HG02571 (cell line): ENCODE results near the gene IFNLR1.

ENCODE experiments used
- ATAC-seq: cut with Tn5 transposase; IDR thresholded peaks from one replicate; pipeline ENCODE4 v1.9.1; 2021; ENCODE audit warnings: mild to moderate bottlenecking, moderate library complexity; ENCODE audit not compliant: unreplicated experiment

IFNLR1 gene

DNA sequence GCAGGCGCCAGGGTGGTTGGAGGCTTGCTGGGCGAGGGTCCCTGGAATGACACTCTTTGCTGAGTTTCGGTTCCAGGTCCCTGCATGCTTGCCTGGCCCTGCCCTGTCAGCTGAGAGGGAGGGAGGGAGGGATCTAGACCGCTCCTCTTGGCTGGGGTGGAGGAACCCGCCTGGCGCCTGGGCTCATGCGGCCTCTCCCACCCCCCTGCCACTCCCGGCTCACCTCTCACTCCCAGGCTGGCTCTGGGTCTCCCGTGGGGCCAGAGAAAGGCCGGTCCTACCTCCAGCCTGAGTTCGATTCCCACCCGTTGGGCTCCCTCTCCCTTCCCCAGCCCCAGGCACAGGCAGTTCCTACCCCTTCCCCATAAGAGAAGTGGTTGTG, 19.0 kb upstream of the IFNLR1 start:
- no peak for ATAC-seq

GRCh38 chr1:24205345-24206082, 18.4 kb upstream of the IFNLR1 start:
- ATAC-seq = no peak

DNA sequence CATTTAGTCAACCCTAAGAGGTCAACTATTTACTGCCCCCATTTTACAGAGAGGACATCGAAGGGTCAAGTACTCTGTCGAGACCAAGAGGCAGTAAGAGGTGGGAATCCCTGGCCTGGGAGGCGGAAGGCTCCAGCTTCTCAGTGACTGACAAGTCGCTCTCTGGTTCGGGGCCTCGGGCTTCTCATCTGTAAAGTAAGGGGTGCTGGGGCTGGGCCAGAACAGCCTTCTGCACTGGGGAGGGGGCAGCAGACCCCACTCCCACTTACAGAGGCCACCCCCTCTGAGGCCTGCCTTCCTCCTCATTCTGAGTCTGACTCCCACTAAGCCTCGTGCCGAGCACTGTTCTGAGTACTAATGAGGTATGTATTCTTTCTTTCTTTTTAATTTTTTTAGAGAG, 17.0 kb upstream of the IFNLR1 start:
- no peak for ATAC-seq

DNA sequence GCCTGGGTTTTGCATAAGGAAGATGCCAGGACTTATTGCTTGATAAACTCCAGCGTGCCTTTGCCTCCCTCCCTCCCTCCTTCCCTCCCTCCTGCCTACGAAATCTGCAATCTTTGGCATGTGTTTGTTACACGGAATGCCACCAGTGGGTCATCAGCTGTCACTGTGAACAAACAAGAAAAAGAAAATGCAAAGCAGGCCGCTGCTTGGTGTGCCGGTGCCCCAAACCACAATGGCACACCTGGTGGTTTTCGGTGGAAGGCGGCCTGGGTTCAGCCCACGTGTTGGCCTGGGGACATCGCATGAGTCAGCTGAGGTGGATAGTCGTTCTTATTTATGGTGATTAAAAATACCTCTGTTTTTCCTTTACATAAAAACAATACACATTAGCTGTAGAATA, 16.3 kb upstream of the IFNLR1 start:
- peak; percentile 47 for ATAC-seq

DNA sequence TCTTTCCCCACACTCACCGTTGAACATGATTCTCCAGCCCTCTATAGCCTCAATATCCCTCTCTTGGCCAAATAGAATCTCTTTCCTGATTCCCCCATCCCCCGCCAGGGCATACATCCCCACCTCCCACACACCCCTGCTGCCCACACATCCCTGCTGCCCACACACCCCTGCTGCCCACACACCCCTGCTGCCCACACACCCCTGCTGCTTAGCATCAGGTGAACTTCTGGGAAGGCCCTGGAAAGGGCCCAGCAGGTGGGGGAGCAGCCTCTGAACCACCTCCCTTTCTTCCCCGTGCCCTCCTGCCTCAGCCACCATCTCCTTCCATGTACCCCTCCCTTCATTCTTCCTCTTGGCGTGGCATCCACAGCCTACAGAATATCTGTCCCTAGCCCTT, 15.9 kb upstream of the IFNLR1 start:
- no peak for ATAC-seq

DNA sequence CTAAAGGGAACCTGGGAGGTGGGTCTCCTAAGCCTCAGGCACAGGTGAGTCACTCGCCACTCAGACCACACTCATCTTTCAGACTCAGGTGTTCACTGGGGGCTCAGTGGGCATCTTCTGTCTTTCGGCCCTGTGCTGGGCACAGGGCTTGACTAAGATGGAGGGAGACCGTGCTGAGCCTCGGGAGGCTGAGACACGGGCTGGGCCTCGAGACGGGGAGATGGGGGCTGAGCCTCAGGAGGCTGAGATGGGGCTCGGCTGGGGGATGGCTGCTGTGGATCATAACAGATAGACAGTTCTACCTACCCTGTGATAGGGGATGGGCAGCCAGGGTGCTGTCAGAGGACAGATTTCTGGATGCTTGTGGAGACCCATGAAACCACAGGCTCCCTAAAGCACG, 15.5 kb upstream of the IFNLR1 start:
- ATAC-seq = no peak

DNA sequence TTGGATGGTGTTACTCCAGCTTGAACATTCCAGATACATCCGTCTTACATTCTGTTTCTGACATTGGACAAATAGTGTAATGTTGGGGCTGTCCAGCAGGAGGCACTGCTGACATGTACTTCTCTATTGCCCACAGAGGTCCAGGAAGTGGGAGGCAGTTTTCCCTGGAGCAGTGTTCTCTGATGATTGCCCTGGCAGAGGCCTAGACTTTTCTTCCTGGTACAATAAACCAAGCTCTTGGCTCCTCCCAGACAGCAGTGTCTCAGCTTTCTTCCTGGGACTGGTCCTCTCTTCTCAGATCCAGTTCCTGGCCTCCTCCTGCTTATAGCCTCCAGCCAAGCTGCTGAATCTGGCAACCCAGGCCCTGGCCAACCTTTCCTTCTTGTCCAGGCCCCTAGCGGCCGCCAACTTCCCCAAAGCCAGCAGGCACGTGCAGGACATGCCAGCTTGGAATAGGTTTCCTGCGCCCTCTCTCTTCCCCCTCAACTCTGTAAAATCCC, 14.9 kb upstream of the IFNLR1 start:
- no peak for ATAC-seq

DNA sequence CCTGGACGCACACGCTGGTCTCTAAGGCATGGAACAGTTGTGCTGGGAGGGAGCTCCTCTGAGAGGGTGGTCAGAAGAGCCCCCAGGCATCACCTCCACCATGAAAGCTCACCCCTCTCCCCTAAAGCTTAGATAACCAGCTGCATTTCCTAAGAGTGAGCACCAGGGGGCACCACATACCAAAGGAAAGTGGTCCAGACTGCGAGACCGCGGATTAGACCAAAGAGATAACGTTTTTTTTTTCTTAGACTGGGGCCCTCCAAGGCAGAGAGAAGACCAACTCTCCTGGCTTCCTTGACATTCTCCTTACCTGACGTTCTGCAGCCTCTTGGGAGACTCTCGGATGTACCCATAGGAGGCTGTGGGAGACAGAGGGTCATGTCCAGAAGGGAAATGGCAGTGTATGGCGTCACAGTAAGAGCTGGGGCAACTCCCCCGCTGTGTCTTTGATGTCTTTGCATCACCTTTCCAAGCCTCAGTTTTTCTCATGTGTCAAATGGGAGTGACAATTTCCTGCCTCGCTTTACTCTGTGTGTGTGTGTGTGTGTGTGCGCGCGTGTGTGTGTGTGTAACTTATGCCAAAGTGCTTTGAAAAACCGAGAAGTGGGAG, 12.3 kb upstream of the IFNLR1 start:
- ATAC-seq = peak; percentile 45

- ATAC-seq = no peak
Measured at GRCh38 chr1:24198766-24199165, 11.7 kb upstream of the IFNLR1 start.

DNA sequence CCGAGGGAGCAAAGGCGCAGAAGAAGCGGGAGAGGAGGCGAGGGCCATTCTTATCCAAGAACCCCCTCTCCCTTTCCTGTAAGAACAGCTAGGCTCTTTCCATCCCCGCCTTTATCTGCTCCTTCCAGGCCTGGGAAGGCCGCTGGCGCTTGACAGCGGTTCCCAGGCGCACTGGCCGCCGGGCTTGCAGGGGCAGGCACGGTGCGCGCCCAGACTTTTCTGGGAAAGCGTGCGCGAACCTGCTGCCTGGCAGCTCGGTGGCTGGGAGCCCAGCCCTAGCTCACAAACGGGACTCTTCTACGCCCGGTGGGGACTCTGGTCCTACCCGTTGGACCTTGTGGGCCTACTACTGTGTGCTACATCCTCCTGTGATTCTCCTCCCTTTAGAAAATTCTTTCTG, 8.8 kb upstream of the IFNLR1 start:
- no peak for ATAC-seq

DNA sequence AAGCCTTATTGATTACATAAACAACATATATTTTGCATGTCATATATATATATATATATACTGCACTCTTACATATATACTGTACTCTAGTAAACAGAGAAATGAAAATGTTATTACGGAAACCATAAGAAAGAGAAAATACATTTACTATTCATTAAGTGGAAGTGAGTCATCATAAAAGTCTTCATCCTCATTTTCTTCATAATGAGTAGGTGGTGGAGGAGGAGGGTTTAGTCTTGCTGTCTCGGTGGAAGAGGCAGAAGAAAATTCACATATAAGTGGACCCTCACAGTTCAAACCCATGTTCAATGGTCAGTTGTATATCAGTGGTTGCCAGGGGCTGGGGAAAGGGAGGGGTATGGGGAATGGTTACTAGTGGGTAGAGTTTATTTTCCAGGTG, 8.0 kb upstream of the IFNLR1 start:
- ATAC-seq = no peak

GRCh38 chr1:24193046-24193445, 6.0 kb upstream of the IFNLR1 start:
- ATAC-seq = no peak

DNA sequence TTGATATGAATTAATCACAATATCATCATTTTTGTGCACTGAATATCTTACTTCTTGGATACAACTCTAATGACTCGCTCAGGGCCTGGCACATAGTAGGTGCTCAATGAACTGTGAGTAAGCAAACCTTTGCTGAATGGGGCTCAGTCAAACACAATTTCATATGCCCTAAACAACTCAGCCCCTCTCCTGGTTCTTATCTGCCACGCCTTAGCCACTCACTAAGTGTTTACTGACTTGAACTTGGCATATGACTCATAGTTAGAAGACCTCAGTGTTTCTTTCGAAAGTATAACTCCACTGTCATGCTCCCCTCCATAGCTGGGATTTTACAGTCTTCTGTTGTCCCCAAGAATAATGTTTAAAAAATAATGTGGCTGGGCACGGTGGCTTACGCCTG, 4.8 kb upstream of the IFNLR1 start:
- ATAC-seq = no peak

DNA sequence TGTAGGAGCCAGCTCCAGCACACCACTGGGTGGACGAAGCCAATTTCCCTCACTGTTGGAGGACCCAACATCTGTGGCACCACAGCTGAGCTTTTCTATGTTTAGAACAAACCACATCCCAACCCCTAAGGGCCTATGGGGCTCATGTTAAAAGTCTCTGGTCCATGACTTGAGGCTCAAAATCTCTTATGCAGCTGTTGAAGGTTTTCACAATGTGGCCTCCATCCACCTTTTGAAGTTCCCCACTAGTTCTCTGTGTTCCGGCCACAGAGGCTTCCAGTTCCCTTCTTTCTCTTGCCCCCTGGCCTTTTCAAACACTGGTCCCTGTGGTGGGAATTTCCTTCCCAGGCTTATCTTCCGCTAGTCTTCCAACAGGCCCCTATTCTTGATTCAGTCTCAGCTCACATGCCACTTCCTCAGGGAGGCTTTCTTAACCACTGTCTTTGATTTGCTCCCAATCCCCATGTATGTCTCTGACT, 3.9 kb upstream of the IFNLR1 start:
- peak; percentile 40 for ATAC-seq

- ATAC-seq = peak; percentile 29
Measured at GRCh38 chr1:24189528-24189927, 2.4 kb upstream of the IFNLR1 start.

DNA sequence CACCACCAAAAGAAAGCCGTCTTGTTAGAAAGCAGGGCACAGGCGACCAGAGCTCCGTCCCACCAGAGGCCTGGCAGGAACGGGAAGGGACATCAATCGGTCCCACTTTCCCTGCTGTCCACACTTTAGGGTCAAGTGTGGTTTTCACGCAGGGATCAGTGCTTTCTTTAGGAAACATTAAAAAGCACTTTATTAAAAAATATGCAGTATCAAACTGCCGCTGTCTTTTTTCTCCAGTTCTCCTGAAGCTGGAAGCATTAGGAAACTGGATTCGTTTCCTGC, 437 bp downstream of the IFNLR1 start:
- no peak for ATAC-seq

DNA sequence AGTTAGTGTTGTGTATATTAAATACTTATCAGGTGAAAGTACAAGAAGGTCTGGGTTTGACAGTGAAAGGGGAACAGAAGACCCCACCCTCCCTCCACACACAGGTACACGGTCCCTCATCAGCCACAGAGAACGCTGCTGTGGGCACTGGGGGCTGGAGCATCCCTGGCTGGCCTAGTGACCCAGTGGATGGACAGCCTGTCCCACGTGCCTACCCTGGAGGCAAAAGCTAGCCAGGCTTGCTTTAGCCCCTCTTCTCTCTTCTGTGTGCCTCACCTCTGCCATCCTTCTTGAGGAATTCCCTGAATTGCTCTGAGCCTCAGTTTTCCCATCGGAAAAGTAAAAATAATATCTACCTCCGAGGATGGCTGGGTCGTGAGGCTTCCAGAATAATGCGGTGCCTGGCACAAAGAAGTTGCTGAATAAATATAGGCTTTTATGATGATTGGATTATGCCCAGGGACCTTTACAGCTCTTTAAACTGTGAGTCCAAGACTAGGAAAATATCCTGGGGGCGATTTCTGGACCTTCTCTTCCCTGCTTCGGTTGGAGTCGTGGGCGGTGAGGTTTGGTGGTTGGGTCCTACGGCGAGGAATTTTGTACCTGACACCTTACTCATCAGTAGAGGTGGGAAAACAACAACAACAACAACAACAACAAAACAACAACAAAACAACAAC, 918 bp downstream of the IFNLR1 start:
- no peak for ATAC-seq

DNA sequence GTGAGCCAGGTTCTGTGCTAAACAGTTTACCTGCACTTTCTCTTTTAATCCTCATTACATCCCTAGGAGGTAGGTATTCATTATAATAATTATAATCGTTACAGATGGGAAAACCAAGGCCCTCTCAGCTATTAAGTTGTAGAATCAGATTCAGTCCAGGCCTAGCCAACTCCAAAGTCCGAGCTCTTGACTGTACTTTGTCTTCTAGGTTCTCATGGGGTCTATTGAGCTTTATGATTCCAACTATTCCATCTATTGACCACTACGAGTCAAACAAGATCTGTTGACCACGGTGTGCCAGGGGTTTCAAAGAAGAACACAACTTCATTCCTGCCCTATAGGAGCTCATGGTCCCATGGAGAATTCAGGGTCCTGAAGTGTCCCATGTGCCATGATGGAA, 2.0 kb downstream of the IFNLR1 start:
- no peak for ATAC-seq

GRCh38 chr1:24182061-24182460, 5.0 kb downstream of the IFNLR1 start:
- no peak for ATAC-seq

GRCh38 chr1:24181619-24182018, 5.5 kb downstream of the IFNLR1 start:
- no peak for ATAC-seq

GRCh38 chr1:24180676-24181075, 6.4 kb downstream of the IFNLR1 start:
- ATAC-seq = no peak

DNA sequence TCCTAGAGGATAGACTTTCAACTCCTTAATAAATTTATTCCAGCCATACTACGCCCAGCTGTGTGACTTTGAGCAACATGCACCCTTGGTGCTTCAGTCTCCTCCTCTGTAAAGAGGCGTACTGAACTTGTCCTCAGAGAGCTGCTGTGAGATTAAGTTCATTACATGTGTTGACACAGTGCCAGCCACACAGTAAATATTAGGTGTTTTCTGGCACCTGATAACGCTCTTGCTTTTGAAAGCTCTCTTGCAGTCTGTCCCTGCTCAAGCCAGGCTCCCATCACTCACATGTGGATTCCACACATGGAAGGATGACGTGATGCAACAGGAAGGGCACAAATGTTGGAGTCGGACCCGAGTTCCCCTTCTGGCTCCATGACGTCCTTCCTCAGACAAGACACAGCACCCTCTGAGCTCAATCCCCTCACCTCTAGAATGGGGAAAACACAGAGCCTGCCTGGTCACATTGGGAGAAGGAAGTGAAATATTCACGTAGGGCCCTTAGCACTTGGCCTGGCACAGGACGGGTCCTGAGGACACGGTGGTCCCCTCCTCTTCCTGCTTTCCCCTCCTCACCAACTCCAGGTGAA, 7.7 kb downstream of the IFNLR1 start:
- ATAC-seq = no peak
